Kidney tubule cell (primary cell): ENCODE measurements around the gene KRTAP5-5.
A peak's percentile ranks its signal among the peaks of the same experiment; 100 is the strongest.
"Not testable (repeated sequence)": the region's sequence is repeated elsewhere in the genome, so short reads cannot be mapped to it uniquely, and the experiment has no call there.

Source experiments
- DNase-seq: peaks from one replicate; pipeline ENCODE4 v3.0.0-alpha.2; 2018; ENCODE audit warnings: low spot score

KRTAP5-5 gene

DNA sequence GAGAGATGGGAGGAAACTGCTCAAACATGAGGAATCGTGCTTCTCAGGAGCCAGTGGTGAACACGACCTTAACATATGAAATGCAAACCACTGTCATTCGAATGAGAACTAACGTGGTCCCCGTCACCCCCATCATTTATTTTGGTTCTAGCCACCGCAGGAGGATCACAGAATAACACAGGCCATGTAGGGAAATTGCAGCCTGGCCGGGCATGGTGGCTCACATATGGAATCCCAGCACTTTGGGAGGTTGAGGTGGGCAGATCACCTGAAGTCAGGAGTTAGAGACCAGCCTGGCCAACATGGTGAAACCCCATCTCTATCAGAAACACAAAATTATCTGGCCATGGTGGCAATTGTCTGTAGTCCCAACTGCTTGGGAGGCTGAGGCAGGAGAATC, 27.1 kb downstream of the KRTAP5-5 start:
- DNase-seq, result no peak

DNA sequence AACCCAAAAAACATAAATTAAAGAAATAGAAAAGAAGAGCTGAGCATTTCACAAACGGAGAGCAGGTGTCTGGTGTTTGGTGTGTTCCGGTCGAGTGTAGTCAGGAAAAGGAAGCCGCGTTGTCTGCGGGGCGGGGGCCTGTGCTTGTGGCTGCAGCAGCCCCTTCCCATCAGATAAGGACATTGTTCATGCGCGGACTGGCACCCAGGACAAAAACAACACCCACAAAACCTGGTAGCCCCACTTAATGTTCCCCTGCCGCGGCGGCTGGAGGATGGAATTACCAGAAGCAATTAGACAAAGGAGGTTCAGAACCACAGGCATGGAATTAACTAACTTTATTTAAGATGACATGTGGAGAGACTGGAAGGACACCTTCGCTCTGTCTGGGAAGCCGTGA, 29.9 kb downstream of the KRTAP5-5 start:
- DNase-seq, result no peak

DNA sequence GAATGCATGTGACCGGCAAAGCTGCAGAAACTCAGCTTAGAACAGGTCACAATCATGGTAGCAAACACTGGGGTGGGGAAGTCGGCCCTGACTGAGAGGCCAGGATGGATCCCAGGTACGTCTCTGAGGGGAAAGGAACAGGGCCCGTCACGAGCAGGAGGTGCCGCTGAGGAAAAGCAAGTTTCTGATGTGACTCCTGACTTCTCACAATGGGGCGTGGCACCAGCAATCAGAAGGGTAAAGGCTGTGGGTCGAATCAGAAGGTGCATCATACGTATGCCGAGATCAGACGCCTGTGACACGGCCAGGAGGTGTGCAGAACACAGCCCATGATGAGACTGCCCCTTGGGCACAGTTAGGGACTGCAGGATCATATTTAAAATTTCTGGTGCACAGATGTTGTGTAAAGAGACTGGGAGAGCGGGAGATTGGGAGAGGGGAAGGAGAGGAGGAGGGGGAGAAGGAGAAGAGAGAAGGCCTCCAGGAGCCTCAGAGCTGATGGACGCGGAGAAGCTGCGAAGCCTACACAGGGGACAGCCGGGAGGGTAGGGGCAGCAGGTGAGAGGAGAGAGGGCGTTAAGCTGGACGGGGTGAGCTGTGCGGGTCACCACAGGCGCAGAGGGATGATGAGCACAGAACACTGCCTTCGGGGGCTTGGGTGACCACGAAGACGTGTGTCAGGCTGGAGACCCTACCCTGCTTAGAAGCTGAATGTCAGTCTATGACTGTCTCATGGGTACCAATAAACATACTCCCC, 30.7 kb downstream of the KRTAP5-5 start:
- DNase-seq, result no peak

DNA sequence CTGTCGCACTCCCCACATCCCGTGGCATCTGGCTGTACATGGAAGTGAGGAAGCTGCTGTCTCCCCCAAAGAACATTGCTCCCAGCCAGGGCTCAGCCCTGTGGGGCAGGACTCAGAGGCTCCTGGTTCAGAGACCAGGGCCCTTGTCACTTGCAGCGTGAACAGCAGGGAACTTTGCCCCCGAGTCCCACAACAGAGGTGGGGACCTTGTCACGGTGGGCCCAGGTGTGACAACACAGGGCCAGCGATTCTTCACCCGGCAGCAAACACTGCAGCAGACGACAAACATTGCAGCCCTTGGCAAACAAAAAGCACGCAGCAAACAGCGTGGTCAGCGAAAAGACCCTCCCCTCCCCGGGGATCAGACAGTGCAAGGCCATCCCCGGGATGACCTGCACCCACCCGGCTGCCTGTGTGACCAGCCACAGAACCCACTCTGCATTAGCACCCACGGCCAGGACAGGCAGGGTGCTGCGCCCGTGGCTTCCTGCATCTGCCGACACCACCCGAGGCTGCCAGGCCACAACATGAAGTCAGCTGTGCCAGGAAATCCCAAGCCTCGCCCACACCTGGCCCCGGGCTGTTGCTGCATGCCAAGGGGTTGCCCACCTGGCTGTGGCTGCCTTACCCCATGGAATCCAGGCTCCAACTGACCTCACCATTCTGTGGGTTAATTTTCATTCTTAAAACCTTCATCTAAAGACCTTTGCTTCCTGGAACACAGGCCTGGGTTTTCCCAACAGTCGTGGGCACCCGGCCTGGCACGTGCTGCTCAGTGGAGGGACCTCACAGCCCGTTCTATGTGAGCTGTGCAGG, 32.1 kb downstream of the KRTAP5-5 start:
- DNase-seq, result peak; percentile 37

DNA sequence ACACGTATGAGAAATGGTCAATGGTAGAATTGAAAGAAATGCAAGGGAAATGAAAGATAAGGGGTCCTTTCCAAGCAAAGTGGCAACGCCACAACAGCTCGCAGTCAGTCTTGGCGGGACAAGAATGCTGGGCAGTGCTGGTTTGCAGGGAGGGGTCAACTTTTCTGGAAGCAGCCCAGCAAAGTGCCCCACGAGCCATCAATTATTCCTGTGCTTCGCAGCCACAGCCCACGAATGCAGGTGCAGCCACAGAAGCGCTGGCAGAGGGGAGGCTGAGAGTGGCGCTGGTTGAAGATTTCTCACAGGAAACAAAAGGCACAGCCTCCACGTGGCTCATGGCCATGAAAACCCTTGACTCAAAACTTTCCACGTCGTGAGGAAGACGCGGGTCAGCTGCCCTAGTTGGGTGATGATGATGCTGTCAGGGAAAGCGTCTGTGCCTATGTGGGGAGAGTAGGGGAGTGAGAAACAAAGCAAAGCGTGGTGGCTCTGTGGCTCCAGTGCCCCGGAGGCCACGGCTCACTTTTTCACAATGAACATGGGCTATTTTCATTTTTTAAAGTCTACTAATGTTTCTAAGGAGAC, 33.2 kb downstream of the KRTAP5-5 start:
- not testable (repeated sequence) for DNase-seq

DNA sequence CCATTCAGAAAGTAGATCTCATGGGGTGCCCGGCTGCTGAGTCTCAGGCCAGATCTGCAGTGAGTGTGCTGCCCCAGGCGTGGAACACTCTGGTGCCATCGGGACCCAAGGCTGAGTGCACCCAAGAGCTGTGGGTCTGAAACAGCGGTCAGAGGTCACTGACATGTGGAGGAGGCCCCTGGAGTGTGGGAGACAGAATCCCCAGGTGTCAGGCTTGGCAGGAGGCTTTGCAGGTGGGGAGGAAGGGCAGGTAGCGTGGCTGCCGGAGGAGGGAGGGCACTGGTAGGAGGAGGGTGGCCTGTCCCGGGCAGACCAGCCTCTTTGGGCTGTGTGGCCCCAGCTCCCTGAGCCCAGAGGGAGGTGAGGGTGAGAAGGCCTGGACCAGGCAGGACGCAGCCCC, 35.7 kb downstream of the KRTAP5-5 start:
- DNase-seq, result no peak

DNA sequence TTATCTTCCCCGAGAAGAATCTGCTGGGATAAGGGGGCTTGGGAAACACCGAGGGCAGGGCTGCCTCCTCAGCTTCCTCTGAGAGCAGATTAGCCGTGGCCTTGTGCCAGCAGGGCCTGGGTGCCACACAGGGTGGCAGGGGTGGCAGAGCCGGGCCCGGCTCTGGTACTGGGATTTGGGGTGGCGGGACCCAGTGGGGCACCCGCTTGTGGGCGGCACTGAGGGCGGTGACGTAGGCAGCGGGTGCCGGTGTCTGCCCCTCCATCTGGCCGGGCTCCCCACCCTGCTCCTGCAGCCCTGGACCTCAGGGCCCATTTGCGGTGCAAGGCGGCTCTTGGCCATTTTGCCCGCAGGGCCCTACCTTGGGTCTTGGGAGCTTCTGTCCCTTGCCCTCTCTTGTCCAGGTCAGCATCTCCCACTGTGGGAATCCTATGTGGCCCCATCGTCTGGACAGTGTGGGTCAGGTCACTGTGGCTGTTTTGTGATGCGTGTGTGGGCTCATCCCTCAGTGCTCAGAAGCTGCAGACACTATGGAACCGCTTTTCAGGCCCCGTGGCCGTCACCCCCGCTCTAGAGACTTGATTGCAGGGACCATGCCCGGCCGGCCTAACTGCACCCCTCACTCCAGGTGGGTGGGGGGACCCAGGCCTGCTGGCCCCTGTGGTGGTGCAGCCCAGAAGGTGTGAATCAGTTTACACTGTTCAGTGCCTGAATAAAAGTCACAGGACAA, 37.7 kb downstream of the KRTAP5-5 start:
- no peak for DNase-seq

DNA sequence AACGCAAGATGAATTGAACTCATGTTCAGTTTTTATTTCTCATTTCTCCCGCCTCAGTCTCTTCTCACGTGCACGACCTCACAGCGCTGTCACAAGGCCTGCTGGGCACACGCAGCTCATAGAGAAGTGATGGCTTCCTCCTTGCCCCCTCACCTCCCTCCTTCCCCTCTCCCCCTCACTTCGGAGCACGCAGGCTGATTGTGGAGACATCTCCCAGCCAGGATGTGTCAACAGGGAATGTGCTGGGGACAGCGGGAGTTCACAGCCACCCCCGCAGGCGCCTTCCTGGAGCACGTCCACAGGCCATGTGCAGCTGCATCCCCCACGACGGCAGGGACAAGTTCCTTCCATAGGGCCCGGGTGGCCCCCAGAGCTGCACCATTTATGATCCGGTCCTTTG, 38.3 kb downstream of the KRTAP5-5 start:
- DNase-seq, result no peak

DNA sequence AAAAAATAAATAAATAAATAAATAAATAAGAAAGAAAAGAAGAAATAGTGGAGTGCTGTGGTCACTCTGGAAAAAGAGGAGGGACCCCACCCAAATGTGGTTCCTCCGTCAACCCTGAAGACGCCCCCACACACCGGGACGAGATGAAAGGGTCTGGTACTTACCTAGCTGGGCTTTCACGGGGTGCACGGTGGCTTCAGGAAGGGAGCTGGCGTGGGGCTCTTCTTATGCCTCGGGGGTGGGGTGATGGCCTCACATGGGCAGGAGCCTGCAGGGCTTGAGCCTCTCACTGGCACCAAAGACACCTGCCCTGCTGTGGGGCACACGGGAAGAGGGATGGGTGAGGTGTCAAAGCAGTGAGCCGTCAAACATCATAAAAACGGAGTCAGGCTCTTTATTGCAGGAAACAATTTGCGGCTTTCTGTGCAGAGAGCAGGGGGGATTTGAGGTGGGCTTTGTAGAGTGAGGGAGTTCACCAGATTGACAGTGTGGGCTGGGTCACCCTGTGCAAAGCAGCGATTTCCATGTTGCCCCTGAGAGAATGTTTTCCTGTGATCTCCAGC, 39.4 kb downstream of the KRTAP5-5 start:
- DNase-seq, result no peak

DNA sequence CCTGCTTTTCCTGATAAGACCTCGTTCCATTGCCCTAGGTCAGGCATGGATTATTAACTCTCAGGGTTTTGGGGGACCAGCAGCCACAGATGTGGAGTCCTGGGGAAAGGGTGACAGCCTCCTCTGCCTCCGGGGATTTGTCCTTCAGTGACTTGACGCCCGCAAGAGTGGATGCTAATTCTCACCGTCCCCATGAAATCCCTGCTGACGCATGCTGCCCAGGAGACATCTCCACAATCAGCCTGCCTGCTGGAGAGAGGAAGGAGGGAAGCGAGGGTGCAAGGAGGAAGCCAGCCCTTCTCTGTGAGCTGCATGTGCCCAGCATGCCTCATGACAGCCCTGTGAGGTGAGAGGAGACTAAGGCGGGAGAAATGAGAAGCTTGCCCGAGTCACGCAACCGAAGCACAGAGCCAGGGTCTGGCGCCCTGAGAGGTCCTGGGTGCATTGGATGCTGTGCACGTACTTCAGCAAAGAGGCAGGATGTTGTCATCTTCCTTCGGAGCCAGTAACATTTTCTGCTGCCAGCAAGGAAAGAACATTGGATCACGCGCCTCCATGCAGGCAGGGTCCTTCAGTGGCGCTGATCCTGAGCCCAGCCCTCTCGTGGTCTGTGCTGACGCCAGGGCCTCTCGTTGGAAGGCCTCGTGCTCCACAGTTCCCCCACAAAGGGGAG, 40.1 kb downstream of the KRTAP5-5 start:
- no peak for DNase-seq

DNA sequence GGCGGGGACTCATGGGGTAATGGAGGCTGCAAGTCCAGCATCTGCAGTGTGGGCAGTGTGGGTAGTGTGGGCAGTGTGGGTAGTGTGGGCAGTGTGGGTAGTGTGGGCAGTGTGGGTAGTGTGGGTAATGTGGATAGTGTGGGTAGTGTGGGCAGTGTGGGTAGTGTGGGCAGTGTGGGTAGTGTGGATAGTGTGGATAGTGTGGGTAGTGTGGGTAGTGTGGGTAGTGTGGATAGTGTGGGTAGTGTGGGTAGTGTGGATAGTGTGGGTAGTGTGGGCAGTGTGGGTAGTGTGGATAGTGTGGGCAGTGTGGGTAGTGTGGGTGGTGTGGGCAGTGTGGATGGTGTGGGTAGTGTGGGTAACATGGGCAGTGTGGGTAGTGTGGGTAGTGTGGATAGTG, 40.9 kb downstream of the KRTAP5-5 start:
- not testable (repeated sequence) for DNase-seq

DNA sequence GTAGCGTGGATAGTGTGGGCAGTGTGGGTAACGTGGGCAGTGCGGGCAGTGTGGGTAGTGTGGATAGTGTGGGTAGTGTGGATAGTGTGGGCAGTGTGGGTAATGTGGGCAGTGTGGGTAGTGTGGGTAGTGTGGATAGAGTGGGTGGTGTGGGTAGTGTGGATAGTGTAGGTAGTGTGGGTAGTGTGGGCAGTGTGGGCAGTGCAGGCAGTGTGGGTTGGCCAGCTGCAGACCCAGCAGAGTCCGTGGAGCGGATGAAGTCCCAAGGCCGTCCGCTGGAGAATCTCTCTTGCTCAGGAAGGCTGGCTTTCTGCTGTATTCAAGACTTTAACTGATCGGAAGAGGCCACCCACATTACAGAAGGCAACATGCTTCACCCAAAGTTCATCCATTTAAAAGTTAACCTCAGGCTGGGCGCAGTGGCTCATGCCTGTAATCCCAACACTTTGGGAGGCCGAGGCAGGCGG, 41.4 kb downstream of the KRTAP5-5 start:
- DNase-seq, result no peak

DNA sequence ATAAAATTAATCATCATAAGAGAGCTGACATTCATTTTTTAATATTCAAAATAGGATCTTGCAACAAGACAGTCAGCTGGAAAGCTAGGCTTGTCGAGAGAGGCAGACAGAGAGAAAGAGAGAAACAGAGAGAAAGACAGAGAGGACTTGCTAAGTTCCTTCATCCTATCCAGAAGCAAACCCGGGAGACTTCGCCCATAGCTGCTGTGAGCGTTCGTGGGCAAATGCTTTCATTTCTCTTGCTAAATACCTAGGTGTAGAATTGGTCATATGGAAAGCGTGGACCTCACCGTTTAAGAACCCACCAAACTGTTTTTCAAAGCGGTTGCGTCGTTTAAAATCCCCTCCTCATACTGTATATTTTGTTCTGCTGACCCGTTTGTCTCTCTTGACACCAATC, 42.1 kb downstream of the KRTAP5-5 start:
- DNase-seq, result no peak

DNA sequence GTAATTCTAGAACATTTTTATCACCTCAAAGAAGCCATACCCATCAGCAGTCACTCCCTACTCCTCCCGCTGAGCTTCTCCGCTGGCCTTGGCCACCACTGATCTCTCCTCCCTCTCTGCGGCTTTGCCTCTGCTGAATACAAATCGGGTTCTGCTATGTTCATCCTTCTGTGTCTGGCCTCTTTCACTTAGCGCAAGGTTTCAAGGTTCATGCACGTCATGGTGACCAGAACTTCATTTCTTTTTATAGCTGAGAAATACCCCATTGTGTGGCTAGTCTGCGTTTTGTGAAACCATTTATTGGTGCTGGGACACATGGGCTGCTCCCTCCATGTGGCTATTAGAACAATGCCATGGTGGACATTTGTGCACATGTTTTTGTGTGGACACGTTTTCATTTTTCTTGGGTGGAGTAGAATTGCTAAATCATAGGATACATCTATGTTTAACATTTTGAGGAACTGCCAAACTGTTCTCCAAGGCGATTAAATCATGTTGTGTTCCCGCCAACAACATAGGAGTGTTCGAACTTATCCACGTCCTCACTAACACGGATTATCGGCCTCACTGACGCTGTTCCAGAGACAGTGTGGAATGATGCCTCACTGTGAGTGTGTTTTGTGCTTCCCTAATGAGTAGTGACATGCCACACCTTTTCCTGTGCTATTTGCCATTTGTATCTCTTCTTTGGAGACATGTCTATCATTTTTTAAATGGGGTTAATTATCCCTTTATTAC, 43.2 kb downstream of the KRTAP5-5 start:
- no peak for DNase-seq

DNA sequence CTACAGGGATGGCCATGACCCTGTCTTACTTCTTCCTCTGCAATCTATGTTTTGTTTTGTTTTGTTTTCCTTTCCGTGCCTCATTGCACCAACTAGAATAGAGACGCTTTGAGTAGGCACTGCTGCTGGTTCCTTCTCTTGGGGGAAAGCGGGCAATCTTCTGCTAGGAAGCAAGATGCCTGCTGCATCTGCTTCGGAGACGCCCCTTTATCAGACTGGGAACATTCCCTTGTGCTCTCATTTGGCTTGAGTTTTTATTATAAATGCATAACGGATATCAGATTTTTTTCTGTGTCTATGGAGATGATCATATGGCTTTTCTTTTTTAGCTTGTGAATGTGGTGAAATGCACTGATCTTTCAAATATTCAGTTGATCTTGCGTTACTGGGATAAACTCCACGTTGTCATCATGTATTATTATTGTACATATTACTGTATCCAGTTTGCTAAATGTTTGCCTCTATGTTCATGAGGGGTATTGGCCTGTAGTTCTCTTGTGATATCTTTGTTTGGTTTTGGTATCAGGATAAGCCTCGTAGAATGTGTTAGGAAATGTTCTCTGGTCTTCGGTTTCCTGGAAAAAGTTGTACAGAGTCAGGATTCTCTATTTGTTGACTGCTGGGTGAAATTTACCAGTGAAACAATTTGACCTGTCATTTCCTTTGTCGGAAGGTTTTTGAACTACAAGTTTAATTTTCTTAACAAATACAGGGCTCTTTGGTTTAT, 44.0 kb downstream of the KRTAP5-5 start:
- DNase-seq, result no peak

DNA sequence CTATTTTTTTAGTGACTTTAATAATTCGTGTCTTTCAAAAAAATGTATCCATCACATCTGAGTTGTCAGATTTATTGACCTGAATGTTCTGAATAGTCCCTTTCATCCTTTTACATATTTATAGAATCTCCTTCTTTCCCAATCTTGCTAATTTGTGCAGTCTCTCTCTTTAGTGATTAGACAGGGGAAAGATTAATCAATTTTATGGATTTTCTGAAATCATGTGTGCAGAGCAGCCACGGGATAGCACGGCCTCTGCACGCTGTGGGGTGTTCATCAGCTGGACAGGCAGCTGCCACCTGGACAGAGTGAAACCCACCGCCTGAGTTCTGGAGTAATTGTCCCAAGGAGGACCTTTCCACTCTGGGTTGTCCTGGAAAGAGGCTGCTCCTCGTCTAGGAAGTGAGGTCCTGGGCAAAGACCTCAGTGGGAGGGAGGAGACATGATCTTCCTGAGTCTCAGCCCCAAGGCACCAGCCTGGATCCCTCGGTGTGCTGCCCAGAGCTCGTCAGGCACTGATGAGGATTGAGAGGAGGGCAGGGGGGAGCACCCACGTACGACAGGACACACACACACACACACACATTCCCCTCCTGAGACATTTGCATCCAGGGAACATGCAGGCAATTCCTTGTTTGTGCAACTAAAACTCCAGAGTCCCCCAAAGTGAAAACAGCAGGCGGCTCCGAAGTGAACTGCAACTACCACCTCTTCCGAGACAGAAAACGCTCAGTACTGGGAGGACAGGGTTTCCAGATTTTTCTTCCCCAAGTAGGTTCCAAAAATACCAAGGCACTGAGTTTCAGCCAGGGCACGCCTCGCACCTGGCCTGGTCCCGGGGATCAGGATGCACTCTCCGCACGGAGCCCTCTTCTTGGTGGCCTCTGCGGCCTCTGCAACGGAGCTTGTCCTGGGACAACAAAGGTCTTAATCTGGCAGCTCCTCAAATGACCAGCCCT, 44.9 kb downstream of the KRTAP5-5 start:
- no peak for DNase-seq

DNA sequence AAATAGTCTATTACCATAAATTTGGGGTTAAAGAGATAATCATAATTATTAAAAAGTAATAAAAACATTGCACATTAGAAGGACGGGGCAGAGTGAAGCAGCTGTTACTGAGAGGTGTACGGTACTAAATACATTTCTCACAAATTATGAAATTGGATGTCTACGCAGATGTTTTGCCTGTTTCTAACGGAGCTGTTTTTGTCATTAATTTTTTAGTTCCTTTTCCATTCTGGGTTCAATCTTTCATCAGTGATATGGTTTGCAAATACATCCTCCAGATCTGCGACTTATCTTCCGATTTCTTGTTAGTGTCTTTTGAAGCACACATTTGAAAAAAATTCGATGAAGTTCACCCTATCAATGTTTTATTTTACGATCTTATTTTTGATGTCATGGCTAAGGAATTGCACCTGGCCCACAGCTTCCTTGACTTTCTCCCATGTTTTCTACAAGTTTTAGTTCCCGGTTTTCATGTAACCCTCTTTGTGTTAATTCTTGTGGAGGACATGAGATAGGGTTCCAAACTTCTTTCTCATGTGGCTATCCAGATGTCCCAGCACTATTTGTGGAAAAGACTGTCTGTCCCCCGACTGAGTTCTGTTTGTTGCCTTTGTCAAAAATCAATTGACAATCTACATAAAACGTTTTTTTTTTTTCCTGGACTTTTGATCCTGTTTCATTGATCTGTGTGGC, 46.1 kb downstream of the KRTAP5-5 start:
- DNase-seq, result no peak

DNA sequence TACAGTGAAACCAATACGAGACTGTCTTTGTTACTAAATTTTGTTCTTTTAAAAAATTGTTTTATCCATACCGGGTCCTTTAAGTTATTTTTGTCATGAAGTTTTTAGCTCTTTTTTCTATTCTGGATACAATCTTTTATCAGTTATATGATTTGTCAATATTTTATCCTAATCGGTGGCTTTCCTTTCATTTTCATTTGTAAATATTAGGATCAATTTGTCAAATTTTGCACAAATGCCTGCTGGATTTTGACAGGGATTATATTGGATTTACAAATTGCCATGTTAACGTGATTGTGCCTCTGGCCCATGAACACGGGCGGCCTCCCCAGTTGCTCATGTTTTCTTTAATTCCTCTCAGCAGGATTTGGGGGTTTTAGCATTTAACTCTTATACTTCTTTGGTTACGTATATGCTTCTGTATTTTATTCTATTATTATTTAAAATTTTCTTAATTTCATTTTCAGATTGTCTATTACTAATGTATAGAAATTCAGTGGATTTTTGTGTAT, 46.7 kb downstream of the KRTAP5-5 start:
- DNase-seq, result no peak
